Fibroblast of pulmonary artery (primary cell): ENCODE results near the gene RCBTB2.

ENCODE experiments used
- DNase-seq: peaks from one replicate; pipeline ENCODE4 v3.0.0-alpha.2; 2010; ENCODE audit warnings: low read depth
- H3K4me3 ChIP-seq: replicated peaks from 2 replicates; pipeline ENCODE4 v1.5.1; 2011; ENCODE audit warnings: low read depth, mild to moderate bottlenecking, control low read depth, low read length, moderate library complexity
- TF ChIP-seq, protein P1 (sequence below): IDR thresholded peaks from 2 replicates; pipeline ENCODE4 v1.5.1; 2011; ENCODE audit warnings: mild to moderate bottlenecking, control low read depth, low read length, inconsistent platforms; ENCODE audit errors: missing control alignments

The RCBTB2 gene

GRCh38 chr13:48530833-48531232 is 2.0 kb downstream of the RCBTB2 start:
- TF ChIP-seq, protein P1, sequence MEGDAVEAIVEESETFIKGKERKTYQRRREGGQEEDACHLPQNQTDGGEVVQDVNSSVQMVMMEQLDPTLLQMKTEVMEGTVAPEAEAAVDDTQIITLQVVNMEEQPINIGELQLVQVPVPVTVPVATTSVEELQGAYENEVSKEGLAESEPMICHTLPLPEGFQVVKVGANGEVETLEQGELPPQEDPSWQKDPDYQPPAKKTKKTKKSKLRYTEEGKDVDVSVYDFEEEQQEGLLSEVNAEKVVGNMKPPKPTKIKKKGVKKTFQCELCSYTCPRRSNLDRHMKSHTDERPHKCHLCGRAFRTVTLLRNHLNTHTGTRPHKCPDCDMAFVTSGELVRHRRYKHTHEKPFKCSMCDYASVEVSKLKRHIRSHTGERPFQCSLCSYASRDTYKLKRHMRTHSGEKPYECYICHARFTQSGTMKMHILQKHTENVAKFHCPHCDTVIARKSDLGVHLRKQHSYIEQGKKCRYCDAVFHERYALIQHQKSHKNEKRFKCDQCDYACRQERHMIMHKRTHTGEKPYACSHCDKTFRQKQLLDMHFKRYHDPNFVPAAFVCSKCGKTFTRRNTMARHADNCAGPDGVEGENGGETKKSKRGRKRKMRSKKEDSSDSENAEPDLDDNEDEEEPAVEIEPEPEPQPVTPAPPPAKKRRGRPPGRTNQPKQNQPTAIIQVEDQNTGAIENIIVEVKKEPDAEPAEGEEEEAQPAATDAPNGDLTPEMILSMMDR: no peak
- H3K4me3 ChIP-seq: no peak overlapping the region
- no peak for DNase-seq

- TF ChIP-seq, protein P1: no peak
- no peak overlapping the region for H3K4me3 ChIP-seq
- DNase-seq: no peak
Measured at GRCh38 chr13:48528720-48529119, 4.2 kb downstream of the RCBTB2 start.

- no peak for DNase-seq
- TF ChIP-seq, protein P1: no peak
- no peak overlapping the region for H3K4me3 ChIP-seq
Measured at GRCh38 chr13:48527955-48528354, 4.9 kb downstream of the RCBTB2 start.

GRCh38 chr13:48526286-48526685 is 6.6 kb downstream of the RCBTB2 start:
- TF ChIP-seq, protein P1: no peak
- H3K4me3 ChIP-seq: no peak overlapping the region
- no peak for DNase-seq

GRCh38 chr13:48518083-48518482 is 14.8 kb downstream of the RCBTB2 start:
- no peak for DNase-seq
- no peak overlapping the region for H3K4me3 ChIP-seq
- TF ChIP-seq, protein P1: no peak

DNA sequence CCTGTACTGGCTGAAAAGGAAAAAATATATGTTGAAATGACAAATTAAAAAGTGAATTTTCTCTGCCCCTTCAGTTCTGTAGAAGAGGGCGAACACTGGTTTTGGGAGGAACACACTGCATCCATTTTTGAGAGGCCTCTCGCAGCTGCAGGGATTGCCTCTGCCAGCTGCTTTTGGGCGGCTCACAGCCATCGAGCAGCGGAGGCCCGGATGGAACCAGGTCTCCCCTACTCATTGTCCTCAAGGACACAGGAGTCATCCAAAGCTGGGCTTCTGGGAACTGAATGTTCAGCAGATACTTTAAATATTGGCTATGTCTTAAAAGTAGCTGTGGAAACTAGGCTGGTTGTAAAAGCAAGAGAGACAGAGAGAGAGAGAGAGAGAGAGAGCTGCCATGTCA is 17.1 kb downstream of the RCBTB2 start:
- TF ChIP-seq, protein P1: no peak
- no peak for DNase-seq
- no peak overlapping the region for H3K4me3 ChIP-seq

- no peak overlapping the region for H3K4me3 ChIP-seq
- no peak for DNase-seq
- TF ChIP-seq, protein P1: no peak
Measured at GRCh38 chr13:48514793-48515192, 18.1 kb downstream of the RCBTB2 start.
